Gastroesophageal sphincter (tissue), 3 donors: Measurements from ENCODE around the gene CHCHD10.

Experiments used
- EP300 ChIP-seq: sonication (generic); formaldehyde crosslinking; IDR thresholded peaks from one replicate; pipeline ENCODE4 v1.6.1; 2017; ENCODE audit warnings: antibody characterized with exemption, mild to moderate bottlenecking
- POLR2A ChIP-seq, 2 donors: fragments of 450-650 bp; IDR thresholded peaks; one replicate each; pipeline ENCODE4 v1.6.1; 2017; ENCODE audit warnings: antibody characterized with exemption in 2 of 2, mild to moderate bottlenecking in 2 of 2, moderate library complexity in 1 of 2
- POLR2AphosphoS5 ChIP-seq: sonication (generic); formaldehyde crosslinking; IDR thresholded peaks from one replicate; pipeline ENCODE4 v1.6.1; 2017; ENCODE audit warnings: antibody characterized with exemption
- TF ChIP-seq, protein P1 (sequence below), 4 experiments: fragments of 200-600 bp in 2 of 4; fragments of 450-650 bp in 2 of 4; sonication (generic) in 1 of 4; IDR thresholded peaks; one replicate each; pipeline ENCODE4 v1.5.1; 2017 to 2019; ENCODE audit warnings: antibody characterized with exemption in 4 of 4, mild to moderate bottlenecking in 2 of 4, moderate library complexity in 2 of 4

GRCh38 chr22:23749841-23750301, 17.9 kb downstream of the CHCHD10 start:
- TF ChIP-seq, protein P1, sequence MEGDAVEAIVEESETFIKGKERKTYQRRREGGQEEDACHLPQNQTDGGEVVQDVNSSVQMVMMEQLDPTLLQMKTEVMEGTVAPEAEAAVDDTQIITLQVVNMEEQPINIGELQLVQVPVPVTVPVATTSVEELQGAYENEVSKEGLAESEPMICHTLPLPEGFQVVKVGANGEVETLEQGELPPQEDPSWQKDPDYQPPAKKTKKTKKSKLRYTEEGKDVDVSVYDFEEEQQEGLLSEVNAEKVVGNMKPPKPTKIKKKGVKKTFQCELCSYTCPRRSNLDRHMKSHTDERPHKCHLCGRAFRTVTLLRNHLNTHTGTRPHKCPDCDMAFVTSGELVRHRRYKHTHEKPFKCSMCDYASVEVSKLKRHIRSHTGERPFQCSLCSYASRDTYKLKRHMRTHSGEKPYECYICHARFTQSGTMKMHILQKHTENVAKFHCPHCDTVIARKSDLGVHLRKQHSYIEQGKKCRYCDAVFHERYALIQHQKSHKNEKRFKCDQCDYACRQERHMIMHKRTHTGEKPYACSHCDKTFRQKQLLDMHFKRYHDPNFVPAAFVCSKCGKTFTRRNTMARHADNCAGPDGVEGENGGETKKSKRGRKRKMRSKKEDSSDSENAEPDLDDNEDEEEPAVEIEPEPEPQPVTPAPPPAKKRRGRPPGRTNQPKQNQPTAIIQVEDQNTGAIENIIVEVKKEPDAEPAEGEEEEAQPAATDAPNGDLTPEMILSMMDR (IDR thresholded peaks at IDR 0.05), result no peak
- TF ChIP-seq POLR2A (IDR thresholded peaks at IDR 0.05) (no peak), EP300 (no peak), POLR2AphosphoS5 (no peak)
